SK-MEL-5 (cell line): Measurements from ENCODE around the gene ZNF598. TPM values are rescaled to one million over a fixed set of nuclear protein-coding genes. Genes with fewer than 3 reads are reported as not detected.

Experiments used
- DNase-seq: peaks from one replicate; pipeline ENCODE4 v3.0.0-alpha.2; 2016; ENCODE audit warnings: low read depth, low spot score
- in situ Hi-C: cut with HindIII; loops from 2 replicates; pipeline ENCODE4 v1.10.0; 2016; ENCODE audit warnings: low sequenced_read_pairs, high pct_unique_total_duplicates, low pct_unique_long_range_greater_than_20kb
- total RNA-seq: library from RNA; depleted of rRNA; stranded (reverse); fragments of >200 nt; shearing (Covaris generic); gene quantifications from 2 replicates; pipeline ENCODE4 v1.2.3, GENCODE V29; 2014

ZNF598 gene
- total RNA-seq, 1 experiment from 2014 or later = 10.7 TPM

DNA sequence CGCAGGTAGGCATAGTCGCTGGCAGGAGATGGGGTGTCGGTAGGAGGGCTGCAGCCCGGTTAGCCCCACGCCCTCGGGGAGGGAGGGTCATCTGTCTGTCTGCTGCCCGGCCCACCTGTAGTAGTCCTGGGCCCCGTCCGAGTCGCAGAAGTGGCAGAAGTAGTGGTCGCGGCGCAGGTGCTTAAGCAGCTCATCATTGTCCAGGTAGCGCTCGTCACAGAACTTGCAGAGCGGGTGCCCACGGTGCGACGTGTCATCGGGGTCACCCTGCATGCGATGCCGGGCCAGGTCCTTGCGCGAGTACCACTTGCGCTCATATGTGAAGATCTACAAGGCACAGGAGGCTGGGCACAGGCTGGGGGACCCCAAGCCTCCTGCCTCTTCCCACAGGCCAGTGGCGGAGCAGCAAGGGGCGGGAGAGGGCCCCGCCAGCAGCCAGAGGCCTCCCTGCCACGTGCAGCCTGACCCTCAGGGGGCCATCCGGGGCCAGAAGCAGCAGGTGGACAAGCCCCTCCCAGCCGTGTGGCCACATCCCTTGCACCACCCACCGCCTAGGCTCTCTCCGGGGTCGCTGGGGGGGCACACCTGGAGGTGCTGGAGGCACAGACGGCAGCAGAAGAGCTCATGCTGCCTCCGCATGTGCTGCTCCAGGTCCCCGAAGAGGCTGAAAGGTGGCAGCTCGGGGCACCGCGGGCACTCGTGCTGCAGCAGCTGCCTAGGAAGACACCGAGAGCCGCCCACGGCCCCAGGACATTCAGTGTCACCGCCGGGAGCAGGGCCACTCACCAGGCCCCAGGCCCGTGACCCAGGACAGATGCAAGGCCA lies 7.0 kb downstream of the ZNF598 start:
- no peak for DNase-seq
- in situ Hi-C loops = no loop called here

DNA sequence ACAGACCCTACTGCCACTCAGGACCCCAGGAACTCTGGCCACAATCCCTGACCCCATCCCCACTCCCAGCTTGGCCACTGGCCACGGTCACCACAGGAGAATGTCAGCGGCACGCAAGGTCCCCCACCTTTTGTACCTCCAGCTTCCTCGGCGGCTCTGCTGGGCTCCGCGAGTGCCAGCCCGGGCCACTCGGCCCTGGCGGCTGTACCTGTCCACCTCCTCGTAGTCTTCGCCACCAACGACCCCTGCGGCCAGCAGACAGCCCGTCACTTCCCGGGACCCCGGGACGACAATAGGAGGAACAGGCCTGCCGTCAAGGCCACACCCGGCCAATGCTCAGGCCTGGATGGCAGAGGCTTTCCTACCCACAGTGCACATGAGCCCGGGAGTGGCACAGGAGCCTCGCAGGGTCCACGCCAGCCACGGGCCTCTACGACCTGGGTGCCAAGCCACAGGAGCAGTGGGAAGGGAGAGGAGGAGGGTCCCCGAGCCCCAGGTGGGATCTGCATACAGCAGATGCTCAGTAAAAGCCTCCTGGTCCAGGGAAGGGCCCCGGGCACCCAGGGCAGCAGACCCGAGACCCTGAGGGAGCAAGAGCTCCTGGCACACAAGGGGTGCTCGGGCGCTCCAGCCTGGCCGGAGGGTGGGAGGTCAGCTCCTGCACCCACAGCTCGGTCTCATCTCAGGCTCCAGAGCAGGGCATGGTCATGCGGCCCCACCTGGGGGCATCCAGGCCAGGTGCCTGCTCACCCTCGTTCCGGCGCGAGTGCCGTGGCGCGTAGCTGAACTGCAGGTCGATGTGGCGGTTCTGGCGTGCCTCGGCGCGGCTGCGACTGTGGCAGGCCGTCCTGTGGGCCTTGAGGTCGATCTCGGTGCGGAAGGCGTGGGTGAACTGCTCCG lies 7.9 kb downstream of the ZNF598 start:
- DNase-seq = no peak
- in situ Hi-C loops = no loop called here

DNA sequence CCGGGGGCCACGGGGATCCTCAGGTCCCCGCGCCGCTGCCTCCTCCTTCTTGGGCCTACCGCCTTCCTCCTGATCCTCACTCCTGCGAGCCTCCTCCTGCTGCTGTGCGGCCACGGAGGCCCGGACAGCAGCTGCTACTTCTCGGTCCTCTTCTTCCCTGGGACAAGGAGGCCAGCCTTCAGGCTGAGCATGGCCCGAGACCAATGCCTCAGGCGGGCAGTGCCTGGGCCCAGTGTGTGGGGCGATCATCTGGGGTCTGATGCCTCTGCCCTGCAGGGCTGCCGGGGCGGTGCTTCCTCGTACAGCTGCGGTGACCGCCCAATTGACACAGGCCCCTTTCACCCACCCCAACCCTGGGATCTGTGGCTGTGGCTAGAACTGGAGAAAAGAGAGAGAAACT lies 8.6 kb downstream of the ZNF598 start:
- in situ Hi-C loops = no loop called here
- no peak for DNase-seq

DNA sequence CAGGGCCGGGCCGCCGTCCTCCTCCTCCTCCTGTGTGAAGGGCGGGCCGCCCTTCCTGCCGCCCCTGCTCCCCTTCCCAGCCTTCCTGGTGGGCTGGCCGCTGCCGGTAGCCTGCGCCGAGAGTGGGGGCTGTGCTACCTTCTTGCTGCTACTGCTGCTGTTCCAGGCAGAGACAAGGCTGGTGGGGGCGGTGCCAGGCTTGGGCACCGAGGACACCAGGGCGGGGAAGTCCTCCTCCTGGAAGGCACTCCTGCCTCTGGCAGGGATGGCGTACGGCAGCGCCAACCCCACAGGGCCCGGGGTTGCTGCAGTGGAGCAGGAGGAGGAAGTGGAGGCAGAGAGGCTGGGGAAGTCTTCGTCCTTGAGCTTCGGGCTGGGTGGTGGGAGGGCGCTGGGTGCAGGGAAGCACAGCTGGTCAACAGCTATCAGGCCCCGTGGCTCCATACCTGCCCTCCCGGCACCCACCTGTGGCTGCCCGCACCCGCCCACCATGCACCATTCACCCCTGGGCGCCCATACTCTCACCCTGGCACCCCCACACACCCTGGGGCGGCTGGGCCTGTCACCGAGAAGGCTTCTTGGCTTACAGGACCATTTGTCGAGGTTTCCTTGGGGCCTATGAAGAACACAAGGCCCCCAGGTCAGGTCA lies 9.6 kb downstream of the ZNF598 start:
- in situ Hi-C loops = no loop called here
- no peak for DNase-seq

DNA sequence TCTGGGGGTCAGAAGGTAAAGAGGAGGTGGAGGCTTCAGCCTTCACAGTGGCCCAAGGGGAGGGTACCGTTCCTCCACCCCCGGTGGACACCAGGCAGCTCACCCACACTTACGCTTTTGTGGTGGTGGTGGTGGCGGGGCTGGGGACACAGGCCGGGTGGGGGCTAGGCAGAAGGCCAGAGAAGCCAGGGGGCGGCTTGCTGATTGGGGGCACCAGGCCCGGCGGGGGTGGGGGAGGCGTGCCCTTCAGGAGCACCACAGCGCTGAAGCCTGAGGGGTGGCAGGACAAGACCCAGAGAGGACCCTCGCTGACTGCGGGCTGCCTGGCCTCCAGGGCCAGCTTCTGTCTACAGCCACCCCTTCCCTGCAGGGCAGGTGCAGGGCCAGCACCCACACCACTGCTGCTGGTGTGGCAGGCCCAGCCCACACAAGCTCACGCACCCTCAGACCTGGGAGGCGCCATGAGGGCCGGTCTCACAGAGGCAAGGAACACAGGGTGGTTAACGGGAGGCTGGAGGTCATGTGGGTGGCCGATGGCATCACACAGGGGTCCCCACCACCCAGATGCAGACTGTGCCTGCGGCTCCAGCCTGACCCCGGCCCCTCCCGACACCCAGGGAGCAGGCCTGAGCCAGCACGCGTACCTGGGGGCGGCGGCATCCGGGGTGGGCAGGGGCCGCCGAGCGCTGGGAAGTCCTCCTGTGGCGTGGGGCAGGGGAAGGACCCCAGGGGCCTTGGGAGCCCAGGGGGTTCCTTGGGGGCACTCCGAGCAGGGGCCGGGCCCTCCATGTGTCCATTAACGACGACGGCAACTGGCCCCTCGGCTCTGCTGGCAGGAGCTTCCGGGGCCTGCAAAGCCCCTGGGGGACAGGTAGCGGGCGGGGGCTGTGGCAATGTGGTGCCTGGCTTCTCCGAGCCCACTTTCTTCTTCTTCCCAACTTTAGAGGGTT lies 10.5 kb downstream of the ZNF598 start:
- no peak for DNase-seq
- in situ Hi-C loops = no loop called here

DNA sequence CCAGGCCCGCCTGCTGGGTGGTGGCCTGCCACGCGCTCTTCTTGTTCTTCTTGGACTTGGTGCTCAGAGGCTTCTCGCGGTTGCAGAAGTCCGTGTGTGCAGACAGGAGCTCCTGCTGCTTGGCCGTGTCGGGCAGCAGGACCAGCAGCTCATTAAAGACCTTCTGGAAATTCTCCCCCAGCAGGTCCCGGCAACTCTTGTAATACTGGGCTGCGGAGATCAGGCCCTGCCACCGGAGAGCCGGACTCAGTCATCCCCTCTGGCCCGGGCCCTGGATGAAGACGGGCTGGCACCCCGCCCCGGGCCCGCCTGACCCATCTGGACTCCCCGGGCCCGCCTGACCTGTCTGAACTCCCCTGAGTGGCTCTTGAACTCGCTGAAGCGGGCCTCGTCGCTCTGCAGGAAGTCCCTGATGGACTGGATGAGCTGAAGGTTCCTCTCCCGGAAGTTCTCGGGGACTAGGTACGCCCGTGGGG lies 11.2 kb downstream of the ZNF598 start:
- in situ Hi-C loops = no loop called here
- DNase-seq = no peak

DNA sequence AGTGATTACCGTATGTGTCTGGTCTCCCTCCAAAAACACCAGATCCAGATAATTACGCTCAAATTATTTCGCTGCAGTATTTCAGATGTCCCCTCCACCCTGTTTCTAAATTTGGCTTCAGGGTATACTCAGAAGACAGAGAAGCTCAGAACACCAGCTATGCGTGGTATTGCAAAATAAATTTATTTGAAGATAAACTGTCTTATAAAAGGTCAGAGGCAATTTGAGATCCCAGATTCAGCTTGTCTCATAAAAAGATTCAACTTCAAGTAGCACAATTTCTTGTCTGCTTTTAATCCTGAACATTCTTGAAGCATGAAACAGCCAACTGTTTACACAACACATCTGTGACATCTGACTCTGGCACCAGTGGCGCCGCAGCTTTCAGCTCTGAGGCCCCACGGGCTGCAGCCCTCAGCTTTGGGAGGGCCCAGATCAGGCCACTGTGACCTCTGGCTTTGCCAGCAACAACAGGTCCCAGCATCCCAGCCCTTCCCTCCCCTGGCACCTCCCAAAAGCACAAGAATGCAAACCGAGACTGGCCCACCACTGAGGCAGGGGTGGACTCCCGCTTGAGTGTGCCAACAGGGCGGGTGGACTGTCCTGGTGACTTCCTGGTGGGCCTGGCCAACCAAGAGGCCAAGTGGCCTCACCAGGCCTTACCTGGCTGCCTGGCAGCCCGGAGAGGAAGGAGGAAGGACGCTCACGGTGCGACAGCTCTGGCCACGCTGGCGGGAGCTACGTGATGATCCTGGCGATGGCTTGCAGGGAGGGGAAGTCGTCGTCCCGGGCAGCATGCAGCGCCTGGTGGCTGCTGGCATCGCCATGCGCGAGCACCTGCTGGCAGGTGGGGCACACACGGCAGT lies 11.9 kb downstream of the ZNF598 start:
- in situ Hi-C loops = no loop called here
- DNase-seq = no peak

DNA sequence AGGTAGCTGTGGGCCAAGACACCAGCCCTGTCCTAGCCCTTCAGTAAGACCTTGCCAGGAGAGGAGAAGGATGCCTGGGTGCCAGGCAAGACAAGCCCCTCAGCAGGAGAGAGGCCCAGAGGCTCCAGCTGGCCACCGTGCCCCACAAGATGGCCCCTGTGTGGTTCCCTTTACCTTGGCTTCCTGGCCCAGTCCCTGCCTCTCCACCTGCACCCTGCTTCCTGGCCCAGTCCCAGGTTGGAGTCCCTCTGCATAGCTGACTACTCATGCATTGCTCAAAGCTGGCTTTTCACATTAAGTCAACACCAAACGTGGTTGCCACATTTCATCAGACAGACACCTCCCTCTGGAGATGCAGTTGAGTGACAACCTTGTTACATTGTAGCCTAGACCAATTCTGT lies 15.9 kb downstream of the ZNF598 start:
- no peak for DNase-seq
- in situ Hi-C loops = no loop called here

DNA sequence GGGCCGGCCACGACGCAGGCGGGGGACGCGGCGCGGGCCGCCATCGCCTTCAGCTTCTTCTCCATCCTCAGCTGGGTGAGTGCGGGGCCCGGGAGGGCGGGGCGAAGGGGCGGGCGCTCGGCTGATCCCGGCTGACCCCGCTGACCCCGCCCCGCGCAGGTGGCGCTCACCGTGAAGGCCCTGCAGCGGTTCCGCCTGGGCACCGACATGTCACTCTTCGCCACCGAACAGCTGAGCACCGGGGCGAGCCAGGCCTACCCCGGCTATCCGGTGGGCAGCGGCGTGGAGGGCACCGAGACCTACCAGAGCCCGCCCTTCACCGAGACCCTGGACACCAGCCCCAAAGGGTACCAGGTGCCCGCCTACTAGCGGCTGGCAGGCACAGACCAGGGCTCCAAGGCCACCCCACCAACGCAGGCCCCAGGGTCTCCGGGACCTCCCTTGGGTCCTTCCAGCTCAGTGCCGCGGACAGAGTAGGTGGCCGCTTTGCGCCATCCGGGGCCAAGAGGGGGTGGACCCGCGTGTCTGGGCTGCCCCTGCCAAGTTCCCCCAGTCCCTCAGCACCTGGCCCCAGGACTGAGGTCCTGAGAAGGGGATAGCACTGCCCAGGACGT lies 16.8 kb downstream of the ZNF598 start:
- in situ Hi-C loops = no loop called here
- DNase-seq = no peak

DNA sequence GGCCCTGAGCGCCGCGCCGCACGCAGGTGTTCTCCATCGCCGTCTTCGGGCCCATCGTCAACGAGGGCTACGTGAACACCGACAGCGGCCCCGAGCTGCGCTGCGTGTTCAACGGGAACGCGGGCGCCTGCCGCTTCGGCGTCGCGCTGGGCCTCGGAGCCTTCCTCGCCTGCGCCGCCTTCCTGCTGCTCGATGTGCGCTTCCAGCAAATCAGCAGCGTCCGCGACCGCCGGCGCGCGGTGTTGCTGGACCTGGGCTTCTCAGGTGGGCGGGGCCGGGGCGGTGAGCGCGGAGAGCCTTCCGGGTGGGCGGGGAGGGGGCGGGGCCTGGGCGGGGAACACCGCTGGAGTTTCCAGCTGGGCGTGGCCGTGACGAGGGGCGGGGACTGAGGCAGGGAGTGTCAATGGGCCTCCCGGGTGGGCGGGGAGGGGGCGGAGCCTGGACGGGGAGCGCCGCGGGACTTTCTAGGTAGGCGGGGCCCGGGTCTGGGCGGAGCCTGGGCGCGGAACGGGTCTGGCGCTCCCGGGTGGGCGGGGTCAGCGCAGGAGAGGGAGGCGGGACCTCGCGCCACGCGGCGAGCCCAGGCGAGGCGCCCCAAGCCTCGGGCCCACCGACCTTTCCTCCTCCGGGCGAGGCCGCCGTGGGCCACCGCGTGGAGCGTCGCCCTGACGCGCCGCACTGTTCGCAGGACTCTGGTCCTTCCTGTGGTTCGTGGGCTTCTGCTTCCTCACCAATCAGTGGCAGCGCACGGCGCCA lies 17.5 kb downstream of the ZNF598 start:
- in situ Hi-C loops = no loop called here
- peak; percentile 73 for DNase-seq

DNA sequence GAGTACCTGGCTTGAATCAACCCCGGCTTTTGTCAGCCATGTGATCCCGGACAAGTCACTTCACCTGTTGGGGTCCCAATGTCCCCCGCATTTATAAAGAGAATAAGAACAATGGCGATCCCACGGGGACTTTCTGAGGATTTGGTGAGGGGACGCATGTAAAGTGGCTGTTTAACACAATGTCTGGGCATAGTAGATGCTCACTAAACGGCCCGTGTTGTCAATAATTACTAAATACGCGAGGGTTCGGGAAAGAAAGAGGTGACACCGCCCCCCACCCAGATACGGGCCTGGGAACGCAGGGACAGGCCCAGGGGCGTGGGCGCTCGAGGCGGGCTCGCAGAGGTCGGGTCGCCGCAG lies 18.1 kb downstream of the ZNF598 start:
- no peak for DNase-seq
- in situ Hi-C loops = no loop called here

DNA sequence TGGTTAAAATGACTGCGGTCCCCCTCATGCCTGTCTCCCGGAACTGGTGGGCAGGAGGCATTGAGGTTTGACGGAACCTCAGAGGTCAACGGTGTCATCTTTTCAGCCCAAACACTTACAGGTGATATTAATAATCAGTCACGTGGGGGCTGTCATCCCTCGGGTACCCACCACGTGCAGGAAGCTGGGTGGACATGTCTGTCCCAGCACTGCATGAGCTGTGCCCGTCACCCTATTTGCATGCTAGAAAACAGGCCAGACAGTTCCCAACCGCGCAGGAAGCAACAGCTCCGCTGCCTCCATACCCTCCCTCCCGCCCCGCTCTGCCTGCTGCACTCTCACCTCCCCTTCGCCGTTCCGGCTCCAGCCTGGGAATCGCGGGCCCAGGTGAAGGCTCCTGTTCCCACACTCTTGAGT lies 18.5 kb downstream of the ZNF598 start:
- in situ Hi-C loops = no loop called here
- DNase-seq = no peak

DNA sequence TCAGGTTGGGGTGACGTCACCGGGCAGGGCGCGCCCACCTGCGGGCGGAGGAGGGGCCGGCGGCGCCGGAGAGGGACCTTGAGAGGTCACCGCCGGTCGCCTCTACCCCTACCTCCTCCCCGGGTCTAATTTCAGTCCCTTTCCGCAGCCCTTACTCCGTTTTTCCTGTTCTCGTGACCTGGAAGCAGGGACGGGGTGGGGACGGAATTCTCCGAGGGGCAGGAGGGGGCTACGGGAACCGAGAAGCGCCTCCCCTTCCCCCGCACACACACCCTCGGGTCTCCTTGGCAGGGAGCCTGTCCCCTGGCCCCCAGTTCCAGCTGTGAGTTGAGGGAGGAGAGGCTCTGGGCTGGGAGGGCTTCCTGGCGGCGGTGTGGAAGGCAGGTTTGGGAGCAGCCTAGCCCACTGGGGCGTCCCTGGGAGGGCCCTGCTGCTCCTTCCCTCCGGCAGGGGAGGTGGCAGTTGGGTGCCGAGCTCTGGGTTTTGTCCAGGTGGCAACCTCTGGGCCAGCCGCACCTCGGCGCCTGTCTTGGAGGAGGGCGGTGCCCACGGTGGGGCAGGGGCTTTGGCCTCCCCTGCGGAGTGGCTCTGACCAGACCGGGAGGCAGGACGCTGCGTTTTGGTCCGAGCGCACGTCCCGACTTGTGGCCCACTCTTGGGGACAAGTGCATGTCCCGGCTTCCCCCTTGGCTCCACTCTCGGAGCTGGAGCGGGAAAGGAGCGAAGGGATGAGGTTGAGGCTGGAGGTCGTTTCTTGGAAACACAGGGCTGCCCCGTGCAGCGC lies 19.1 kb downstream of the ZNF598 start:
- in situ Hi-C loops = no loop called here
- no peak for DNase-seq

DNA sequence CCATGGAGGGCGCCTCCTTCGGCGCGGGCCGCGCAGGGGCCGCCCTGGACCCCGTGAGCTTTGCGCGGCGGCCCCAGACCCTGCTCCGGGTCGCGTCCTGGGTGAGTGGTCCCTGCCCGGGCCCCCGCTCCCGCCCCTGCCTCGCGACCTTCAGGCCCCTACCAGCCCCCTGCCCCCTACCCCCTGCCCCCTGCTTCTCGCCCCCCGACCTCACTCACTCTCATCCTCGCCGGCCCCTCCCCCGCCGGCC lies 19.6 kb downstream of the ZNF598 start:
- in situ Hi-C loops = no loop called here
- DNase-seq = no peak
